Left renal pelvis (tissue), 4 donors: ENCODE data around the gene LRRC8D. TPM values are rescaled to one million over a fixed set of nuclear protein-coding genes. Genes with fewer than 3 reads are reported as not detected.

ENCODE experiments used
- DNase-seq, 4 donors: peaks; one replicate each; pipeline ENCODE4 v3.0.0-alpha.2; 2013; ENCODE audit warnings: low read depth in 4 of 4, low spot score in 3 of 4
- polyA plus RNA-seq, 4 donors: library from polyadenylated mRNA; unstranded; fragments of 120-200 nt; gene quantifications; one replicate each; pipeline ENCODE4 v1.2.1, GENCODE V29; 2013; ENCODE audit not compliant: insufficient read length in 4 of 4

Gene LRRC8D
- polyA plus RNA-seq, 4 donors = 20.7 to 44.1 (median 38.2) TPM

- no peak for DNase-seq
Observed at GRCh38 chr1:89890085-89890752, 69.4 kb downstream of the LRRC8D start.

DNA sequence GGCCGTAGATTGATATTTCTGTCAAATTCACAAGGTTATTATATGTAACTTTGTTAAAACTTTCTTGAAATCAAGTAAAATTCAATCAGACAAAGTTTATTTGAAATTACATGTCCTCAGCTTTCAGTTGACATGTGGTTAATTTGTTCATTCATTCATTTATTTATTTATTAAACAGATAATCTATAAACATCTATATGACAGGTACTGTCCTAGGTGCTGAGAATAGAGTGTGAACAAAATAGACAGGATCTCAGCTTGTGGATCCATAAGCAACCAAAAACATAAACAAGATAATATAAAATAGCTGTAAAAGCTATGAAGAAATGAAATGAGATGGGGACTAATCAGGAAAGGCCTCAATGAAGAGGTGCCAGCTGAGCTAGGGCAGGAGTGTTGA lies 72.0 kb downstream of the LRRC8D start:
- DNase-seq = no peak

- DNase-seq = no peak
Observed at GRCh38 chr1:89894210-89895201, 73.7 kb downstream of the LRRC8D start.

DNA sequence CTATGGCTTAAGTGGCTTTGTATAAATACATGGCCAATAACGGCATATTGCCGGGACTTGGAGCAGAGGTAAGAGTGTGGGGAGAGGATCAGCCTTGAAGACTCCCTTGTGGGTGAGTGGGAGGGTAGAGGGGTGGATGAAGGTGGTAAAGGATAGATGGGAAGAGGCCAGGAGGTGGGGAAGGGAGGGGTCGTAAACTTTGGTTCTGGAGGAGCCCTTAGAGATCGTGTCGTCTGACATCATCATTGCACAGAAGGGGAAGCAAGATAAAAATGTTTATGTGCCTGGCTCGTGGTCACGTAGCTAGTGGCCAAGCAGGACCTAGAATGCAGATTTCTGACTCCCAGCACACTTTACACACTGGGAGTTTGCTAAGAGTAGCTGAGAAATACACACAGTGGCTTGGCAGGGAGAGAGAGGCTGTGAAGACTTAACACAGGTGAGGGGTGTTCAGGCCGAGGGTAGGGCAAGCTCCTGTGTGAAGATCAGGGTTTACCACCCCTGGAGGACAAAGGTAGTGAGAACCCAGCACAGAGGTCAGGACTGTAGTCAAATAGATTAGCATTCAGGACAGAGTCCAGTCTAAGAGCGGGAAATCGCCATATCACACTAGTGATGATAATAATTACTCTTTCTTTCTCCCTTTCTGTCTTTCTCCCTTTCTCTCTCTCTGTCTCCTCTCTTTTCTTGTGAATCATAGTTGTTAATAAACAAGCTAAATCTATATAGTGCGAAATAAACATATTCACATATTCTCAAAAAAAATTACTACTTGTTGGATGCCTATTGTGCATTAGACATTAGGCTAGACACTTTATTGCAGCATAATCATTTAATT lies 75.5 kb downstream of the LRRC8D start:
- DNase-seq = no peak

DNA sequence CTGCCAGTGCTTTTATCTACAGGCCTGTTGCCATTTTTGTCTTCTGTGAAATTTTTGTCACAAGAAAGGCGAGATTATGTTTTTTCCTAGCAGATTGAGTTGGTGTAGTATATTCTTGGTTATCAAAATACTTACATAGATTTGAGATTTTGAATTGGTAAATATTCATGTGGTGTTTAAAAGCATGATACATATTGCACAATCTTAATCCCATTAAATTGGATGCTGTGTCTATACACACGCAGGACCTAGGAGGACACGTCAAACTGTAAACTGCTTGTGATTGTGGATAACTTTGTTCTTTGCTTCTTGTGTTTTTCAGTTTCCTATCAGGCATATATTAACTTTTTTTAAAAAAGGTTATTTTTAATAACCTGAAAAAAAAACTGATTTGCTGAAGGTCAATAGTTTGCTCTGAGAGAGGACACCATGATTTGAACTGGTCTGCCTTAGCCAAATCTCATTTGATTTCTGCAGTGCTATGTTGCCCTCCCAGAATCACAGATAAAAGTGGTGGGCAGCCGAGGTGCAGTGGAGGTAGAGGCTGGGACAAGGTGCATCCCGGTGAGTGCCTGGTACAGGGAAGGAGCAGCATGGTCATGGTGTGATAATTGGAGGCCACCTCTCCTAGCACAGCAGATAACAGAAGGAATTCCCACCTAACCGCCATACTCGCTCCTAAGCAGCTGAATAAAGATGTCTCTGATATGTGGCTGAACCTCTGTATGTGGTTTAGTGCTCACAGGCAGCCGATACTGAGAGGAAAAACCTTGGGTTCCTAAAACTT lies 76.7 kb downstream of the LRRC8D start:
- DNase-seq = no peak

DNA sequence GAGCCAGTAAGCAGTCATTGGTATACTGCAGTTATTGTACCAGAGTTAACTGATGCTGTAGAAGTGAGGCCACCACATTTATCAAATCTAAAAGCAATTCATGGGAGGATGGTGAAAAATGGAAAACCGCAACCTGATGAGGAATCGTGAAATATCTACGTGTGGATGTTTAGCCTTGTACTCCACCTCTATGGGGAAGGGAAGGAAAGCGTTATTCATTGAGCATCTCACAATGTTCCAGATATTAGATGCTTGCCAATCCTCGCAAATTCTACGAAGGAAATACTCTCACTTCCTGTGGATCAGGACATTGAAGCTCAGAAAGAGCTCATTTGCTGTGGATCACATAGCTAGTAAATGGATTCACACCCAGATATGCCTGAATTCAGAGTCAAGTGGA lies 77.3 kb downstream of the LRRC8D start:
- no peak for DNase-seq

- no peak for DNase-seq
Observed at GRCh38 chr1:89898695-89899470, 78.1 kb downstream of the LRRC8D start.

DNA sequence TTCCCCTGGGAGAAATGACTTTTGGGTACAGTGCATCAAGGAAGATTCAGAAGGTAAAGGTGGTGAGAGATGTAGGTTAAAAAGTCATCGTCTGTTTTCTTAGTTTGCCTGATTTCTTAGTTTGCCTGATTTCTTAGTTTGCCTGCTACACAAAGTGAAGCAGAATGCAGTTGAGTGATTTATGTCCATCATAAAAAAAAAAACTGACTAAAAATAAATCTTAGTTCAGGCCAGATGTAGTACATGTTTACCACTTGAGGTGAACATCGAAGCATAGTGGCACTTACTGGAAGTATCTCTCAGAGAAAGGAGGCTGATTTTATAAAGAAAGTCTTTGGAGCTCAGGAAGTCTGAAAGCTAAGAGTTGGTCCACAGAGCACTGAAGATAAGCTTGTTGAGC lies 79.5 kb downstream of the LRRC8D start:
- DNase-seq = no peak

DNA sequence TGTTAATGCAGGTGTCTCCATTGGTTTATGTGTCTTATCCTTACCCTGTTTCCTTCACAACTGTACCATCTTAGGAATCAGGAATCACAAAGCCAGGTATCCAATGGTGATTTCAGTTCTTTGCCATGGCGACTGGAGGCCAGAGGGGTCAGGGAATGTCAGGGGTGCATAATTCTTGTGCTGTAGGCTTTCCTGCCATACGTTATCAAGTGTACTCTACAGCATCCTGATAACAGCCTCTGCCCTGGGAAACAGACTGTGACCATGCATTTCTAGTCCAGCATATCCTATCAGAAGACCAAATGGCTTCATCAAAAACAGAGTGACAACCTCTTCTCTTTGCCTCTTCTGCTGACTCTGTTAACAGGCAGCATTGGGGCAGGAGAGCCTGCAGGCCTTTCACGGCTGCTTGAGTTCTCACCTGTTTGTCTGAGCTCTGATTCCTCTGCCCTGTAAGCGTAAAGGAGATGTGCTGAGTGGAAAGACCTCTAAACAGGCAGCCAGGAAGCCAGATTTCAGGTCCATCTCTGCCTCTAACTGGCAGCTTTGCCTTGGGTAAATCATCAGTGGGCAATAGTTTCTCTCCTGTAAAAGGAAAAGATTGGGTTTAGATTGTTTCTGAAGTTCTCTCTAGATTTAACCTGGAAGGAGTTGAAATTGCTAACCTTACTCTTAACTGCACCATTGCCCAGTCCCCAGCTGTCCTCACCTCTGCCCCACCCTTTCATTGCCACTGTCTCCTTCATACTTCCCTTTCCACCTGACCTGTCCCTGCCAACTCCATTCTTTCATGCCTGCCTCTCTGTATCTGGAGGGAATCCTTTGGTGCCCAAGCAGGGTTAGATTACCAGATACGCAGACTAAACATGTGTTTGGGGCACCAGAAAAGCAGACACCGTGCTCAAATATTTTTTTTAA lies 80.2 kb downstream of the LRRC8D start:
- DNase-seq = no peak

DNA sequence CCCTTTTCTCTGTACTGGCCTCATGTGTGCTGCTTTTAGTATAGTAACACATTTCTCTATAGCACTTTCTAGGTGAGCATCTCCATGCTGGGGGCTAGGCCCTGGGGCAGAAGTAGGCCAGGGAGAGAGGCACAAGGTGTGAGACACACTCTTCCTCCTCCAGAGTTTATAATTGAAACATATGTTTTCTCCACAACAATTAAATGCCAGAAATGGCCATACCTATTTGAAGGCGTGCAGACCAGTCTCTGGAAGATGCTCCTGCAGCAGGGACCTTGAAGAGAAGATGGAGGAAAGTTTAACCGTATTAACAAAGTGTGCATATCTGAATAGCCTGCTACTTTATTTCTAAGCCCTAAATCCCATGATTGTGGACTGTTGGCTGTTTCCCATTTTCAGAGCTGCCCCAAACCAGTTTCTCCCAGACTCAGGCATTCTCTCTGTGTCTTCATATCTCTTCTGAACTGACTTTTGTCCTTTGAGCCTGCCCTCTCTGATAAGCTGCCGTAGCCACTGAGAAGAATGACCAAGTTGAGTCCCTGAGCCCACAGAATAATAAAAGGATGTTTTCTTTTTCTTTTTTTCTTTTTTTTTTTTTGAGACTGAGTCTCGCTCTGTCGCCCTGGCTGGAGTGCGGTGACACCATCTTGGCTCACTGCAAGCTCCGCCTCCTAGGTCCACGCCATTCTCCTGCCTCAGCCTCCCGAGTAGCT lies 81.3 kb downstream of the LRRC8D start:
- DNase-seq = no peak

DNA sequence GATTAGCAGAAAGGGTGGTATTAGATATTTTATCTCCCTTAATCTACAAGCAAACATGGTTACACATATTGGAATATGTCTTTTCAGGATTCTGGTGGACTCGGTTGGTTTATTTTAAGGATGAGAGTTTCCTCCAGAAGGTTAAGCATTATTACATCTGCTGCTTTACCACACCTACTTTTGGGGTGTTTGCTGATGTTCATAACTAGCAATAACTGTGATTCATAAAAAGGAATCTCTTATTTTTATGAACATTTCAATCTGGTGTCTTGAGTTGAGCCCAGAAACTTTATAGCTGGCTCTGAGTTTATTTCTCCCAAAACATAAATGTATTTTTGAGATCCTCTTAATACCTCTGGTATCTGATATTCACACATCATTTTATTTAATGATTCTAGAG lies 82.7 kb downstream of the LRRC8D start:
- no peak for DNase-seq

- DNase-seq = no peak
Observed at GRCh38 chr1:89904219-89904980, 83.6 kb downstream of the LRRC8D start.

GRCh38 chr1:89905395-89906058 lies 84.7 kb downstream of the LRRC8D start:
- DNase-seq = no peak

DNA sequence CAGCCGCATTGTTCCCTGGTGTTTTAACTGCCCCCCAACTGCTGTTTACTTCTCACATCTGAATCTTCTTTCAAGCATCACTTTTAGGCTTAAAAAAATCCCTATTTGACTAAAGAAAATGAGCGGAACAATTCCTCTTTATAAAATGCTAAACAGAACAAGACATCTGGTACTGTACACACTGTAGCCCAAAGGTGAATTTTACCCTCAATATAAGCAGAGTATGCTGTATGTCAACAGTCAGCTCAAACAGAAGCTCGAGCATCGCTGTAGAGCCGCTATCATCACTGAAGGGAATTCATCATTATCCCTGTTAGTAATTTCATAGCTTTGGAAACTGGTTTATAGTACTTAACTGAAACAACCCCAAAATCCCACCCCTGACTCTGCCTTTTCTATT lies 85.3 kb downstream of the LRRC8D start:
- no peak for DNase-seq

DNA sequence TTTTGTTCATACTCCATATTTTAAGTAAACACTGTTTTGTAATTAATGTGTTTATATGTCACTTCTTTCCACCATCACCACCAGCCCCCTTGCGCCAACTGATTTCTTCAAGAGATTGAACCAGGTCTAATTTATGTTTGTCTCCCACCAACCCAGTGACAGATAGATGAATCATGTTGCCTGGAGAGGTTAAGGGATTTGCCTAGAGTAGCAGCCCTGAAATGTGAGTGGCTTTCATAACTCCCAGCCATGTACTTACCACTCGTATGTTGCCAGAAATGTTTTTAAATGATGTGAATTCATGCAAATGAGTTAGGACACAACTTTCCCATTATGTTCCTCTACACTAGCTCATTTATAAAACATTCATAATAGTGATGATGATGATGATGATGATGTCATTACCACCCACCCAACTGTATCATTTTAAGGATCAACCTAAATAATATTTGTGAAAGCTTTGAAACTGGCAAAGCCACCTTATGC lies 86.9 kb downstream of the LRRC8D start:
- DNase-seq = no peak

DNA sequence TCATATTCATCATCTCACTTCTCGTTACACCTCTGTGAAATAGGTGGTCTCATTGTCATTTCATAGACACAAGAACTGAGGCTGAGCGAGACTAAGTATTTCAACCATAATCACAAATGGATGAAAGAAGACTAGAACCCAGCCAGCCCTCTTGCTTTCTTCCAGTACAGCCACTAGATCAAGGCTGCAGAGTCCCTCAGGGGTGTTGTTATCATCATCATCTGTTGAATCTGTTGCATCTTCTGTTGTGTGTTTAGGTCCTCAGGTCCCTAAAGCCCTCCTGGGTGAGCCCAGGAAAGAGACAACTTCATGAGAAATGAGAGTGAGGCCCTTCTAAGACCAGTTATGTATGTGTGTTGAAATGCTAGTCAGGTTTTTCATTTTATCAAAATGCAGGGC lies 87.4 kb downstream of the LRRC8D start:
- no peak for DNase-seq
